K562 (cell line): ENCODE results near the gene COPS6. TPM values are rescaled to one million over a fixed set of nuclear protein-coding genes. Genes with fewer than 3 reads are reported as not detected.

Experiments
- HDAC2 ChIP-seq: fragments of 450-650 bp; IDR thresholded peaks from 2 replicates; pipeline ENCODE4 v1.6.1; 2016; ENCODE audit warnings: mild to moderate bottlenecking
- MEF2D ChIP-seq: conservative IDR thresholded peaks from 2 replicates; pipeline ENCODE4 v1.6.1; 2016; ENCODE audit warnings: low read depth, missing genetic modification characterization, missing compliant biosample characterization
- NFE2 ChIP-seq: IDR thresholded peaks from 2 replicates; pipeline ENCODE4 v1.6.1; 2014; ENCODE audit warnings: antibody characterized with exemption, low read depth
- NR2C2 ChIP-seq, 2 experiments: fragments of 200-800 bp in 1 of 2; sonication (Bioruptor generic) in 1 of 2; sonication (generic) in 1 of 2; formaldehyde crosslinking in 1 of 2; IDR thresholded peaks; 2 replicates each; pipeline versions ENCODE4 v1.6.1 to v1.8.0; 2016 to 2022; ENCODE audit warnings: mild to moderate bottlenecking in 1 of 2, missing compliant biosample characterization in 1 of 2, missing genetic modification characterization in 1 of 2, missing genetic modification reagents in 1 of 2
- POLR2B ChIP-seq: fragments of 450-650 bp; IDR thresholded peaks from 2 replicates; pipeline ENCODE4 v1.6.1; 2018; ENCODE audit warnings: low read depth; ENCODE audit not compliant: partially characterized antibody
- RBM25 ChIP-seq: fragments of 200-400 bp; formaldehyde crosslinking; IDR thresholded peaks from 2 replicates; pipeline ENCODE4 v1.6.1; 2018; ENCODE audit warnings: low read length, low read depth, moderate library complexity; ENCODE audit not compliant: severe bottlenecking
- SP2 ChIP-seq: IDR thresholded peaks from 2 replicates; pipeline ENCODE4 v1.6.1; 2011; ENCODE audit warnings: mild to moderate bottlenecking, low read depth, low read length, moderate library complexity; ENCODE audit not compliant: poor library complexity, severe bottlenecking; ENCODE audit errors: extremely low read depth
- ZNF584 ChIP-seq: fragments of 200-800 bp; sonication (Bioruptor generic); IDR thresholded peaks from 2 replicates; pipeline ENCODE4 v1.6.1; 2016; ENCODE audit warnings: low read depth, mild to moderate bottlenecking, missing genetic modification characterization, missing compliant biosample characterization
- ZNF668 ChIP-seq: fragments of 250-450 bp; sonication (Bioruptor Pico); IDR thresholded peaks from 2 replicates; pipeline ENCODE4 v1.8.0; 2022; ENCODE audit warnings: mild to moderate bottlenecking, inconsistent platforms
- ZNF707 ChIP-seq: fragments of 250-450 bp; sonication (Bioruptor Pico); conservative IDR thresholded peaks from 2 replicates; pipeline ENCODE4 v1.8.0; 2022; ENCODE audit warnings: inconsistent platforms, mild to moderate bottlenecking, moderate library complexity
- polyA plus RNA-seq, 8 experiments: library from polyadenylated mRNA; depleted of rRNA in 4 of 8; stranded (reverse) in 5 of 8; unstranded in 3 of 8; fragments of >200 nt; fragmentation: Nextera tagmentation in 2 of 8; fragmentation: Illumina TruSeq in 1 of 8; extraction: Ambion mirVana in 2 of 8; extraction: Trizol in 1 of 8; gene quantifications; 2 replicates each; pipeline versions ENCODE4 v1.2.1 to v1.2.3, GENCODE V29; 2011 to 2014; ENCODE audit warnings: inconsistent platforms in 1 of 8, missing spikeins in 1 of 8
- total RNA-seq, 7 experiments: library from RNA; depleted of rRNA in 6 of 7; stranded (reverse); fragments of >200 nt in 6 of 7; fragmentation: Illumina TruSeq in 2 of 7; extraction: Trizol in 2 of 7; gene quantifications; 2 replicates each; pipeline versions ENCODE4 v1.2.1 to v1.2.3, GENCODE V29; 2011 to 2021; ENCODE audit warnings: low replicate concordance in 1 of 7
- TF ChIP-seq, protein P1 (sequence below): fragments of 250-450 bp; sonication (Bioruptor Pico); IDR thresholded peaks from 2 replicates; pipeline ENCODE4 v1.5.0; 2021
- TF ChIP-seq, protein P2 (sequence below): fragments of 450-650 bp; IDR thresholded peaks from 2 replicates; pipeline ENCODE4 v1.6.1; 2017; ENCODE audit warnings: antibody characterized with exemption, mild to moderate bottlenecking
- TF ChIP-seq, protein P3 (sequence below): fragments of 450-650 bp; formaldehyde crosslinking; IDR thresholded peaks from 2 replicates; pipeline ENCODE4 v1.4.0; 2022; ENCODE audit warnings: missing genetic modification characterization
- TF ChIP-seq, protein P4 (sequence below): fragments of 450-650 bp; conservative IDR thresholded peaks from 2 replicates; pipeline ENCODE4 v1.6.1; 2016; ENCODE audit warnings: missing genetic modification characterization, low read depth, mild to moderate bottlenecking, missing compliant biosample characterization, moderate library complexity
- TF ChIP-seq, protein P5 (sequence below), 2 experiments: fragments of 450-650 bp; IDR thresholded peaks; 2 replicates each; pipeline ENCODE4 v1.6.1; 2016

The COPS6 gene
- total and polyA plus RNA-seq, 9 of the 15 experiments (the other 6 are each of a cell fraction or from before 2014, with no cell fraction given): 63.0 to 331 (median 168) TPM

DNA sequence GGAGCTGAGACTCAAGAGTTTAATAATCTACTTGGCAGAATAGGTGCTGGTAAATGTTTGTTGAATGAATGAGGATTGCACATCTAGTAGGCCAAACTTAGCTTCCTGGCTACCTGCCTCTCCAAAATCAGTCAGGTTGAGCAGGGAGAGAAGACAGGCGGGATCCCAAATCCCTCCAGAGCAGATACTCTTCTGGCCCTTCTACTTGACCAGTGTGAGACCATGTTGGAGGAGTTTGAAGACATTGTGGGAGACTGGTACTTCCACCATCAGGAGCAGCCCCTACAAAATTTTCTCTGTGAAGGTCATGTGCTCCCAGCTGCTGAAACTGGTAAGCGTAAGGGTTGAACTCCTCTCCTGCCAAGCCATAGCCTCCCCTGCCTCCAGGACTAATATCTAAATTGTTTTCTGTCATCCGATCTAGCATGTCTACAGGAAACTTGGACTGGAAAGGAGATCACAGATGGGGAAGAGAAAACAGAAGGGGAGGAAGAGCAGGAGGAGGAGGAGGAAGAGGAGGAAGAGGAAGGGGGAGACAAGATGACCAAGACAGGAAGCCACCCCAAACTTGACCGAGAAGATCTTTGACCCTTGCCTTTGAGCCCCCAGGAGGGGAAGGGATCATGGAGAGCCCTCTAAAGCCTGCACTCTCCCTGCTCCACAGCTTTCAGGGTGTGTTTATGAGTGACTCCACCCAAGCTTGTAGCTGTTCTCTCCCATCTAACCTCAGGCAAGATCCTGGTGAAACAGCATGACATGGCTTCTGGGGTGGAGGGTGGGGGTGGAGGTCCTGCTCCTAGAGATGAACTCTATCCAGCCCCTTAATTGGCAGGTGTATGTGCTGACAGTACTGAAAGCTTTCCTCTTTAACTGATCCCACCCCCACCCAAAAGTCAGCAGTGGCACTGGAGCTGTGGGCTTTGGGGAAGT, 35.8 kb downstream of the COPS6 start (continued):
- TF ChIP-seq SP2 (no peak), ZNF707 (CRISPR knock-in tag) (no peak), NR2C2 (CRISPR knock-in tag; IDR thresholded peaks at IDR 0.05) (no peak), NR2C2 (tag; IDR thresholded peaks at IDR 0.05) (no peak), NFE2 (peak; percentile 55), RBM25 (no peak), ZNF584 (0 out of 2 replicates have a peak, but pooled peaks have one; percentile 22), HDAC2 (peak; percentile 17; the same call in 1 of the 2 replicates), MEF2D (no peak), POLR2B (peak; percentile 27), ZNF668 (CRISPR knock-in tag) (0 out of 2 replicates have a peak, but pooled peaks have one; percentile 54)
- TF ChIP-seq, protein P1, sequence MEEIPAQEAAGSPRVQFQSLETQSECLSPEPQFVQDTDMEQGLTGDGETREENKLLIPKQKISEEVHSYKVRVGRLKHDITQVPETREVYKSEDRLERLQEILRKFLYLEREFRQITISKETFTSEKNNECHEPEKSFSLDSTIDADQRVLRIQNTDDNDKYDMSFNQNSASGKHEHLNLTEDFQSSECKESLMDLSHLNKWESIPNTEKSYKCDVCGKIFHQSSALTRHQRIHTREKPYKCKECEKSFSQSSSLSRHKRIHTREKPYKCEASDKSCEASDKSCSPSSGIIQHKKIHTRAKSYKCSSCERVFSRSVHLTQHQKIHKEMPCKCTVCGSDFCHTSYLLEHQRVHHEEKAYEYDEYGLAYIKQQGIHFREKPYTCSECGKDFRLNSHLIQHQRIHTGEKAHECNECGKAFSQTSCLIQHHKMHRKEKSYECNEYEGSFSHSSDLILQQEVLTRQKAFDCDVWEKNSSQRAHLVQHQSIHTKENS (CRISPR knock-in tag): no peak
- TF ChIP-seq, protein P2, sequence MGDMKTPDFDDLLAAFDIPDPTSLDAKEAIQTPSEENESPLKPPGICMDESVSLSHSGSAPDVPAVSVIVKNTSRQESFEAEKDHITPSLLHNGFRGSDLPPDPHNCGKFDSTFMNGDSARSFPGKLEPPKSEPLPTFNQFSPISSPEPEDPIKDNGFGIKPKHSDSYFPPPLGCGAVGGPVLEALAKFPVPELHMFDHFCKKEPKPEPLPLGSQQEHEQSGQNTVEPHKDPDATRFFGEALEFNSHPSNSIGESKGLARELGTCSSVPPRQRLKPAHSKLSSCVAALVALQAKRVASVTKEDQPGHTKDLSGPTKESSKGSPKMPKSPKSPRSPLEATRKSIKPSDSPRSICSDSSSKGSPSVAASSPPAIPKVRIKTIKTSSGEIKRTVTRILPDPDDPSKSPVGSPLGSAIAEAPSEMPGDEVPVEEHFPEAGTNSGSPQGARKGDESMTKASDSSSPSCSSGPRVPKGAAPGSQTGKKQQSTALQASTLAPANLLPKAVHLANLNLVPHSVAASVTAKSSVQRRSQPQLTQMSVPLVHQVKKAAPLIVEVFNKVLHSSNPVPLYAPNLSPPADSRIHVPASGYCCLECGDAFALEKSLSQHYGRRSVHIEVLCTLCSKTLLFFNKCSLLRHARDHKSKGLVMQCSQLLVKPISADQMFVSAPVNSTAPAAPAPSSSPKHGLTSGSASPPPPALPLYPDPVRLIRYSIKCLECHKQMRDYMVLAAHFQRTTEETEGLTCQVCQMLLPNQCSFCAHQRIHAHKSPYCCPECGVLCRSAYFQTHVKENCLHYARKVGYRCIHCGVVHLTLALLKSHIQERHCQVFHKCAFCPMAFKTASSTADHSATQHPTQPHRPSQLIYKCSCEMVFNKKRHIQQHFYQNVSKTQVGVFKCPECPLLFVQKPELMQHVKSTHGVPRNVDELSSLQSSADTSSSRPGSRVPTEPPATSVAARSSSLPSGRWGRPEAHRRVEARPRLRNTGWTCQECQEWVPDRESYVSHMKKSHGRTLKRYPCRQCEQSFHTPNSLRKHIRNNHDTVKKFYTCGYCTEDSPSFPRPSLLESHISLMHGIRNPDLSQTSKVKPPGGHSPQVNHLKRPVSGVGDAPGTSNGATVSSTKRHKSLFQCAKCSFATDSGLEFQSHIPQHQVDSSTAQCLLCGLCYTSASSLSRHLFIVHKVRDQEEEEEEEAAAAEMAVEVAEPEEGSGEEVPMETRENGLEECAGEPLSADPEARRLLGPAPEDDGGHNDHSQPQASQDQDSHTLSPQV: peak; percentile 86
- TF ChIP-seq, protein P3, sequence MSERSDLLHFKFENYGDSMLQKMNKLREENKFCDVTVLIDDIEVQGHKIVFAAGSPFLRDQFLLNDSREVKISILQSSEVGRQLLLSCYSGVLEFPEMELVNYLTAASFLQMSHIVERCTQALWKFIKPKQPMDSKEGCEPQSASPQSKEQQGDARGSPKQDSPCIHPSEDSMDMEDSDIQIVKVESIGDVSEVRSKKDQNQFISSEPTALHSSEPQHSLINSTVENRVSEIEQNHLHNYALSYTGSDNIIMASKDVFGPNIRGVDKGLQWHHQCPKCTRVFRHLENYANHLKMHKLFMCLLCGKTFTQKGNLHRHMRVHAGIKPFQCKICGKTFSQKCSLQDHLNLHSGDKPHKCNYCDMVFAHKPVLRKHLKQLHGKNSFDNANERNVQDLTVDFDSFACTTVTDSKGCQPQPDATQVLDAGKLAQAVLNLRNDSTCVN: no peak
- TF ChIP-seq, protein P4, sequence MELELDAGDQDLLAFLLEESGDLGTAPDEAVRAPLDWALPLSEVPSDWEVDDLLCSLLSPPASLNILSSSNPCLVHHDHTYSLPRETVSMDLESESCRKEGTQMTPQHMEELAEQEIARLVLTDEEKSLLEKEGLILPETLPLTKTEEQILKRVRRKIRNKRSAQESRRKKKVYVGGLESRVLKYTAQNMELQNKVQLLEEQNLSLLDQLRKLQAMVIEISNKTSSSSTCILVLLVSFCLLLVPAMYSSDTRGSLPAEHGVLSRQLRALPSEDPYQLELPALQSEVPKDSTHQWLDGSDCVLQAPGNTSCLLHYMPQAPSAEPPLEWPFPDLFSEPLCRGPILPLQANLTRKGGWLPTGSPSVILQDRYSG: peak; percentile 50
- TF ChIP-seq, protein P5, sequence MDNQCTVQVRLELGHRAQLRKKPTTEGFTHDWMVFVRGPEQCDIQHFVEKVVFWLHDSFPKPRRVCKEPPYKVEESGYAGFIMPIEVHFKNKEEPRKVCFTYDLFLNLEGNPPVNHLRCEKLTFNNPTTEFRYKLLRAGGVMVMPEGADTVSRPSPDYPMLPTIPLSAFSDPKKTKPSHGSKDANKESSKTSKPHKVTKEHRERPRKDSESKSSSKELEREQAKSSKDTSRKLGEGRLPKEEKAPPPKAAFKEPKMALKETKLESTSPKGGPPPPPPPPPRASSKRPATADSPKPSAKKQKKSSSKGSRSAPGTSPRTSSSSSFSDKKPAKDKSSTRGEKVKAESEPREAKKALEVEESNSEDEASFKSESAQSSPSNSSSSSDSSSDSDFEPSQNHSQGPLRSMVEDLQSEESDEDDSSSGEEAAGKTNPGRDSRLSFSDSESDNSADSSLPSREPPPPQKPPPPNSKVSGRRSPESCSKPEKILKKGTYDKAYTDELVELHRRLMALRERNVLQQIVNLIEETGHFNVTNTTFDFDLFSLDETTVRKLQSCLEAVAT (IDR thresholded peaks at IDR 0.05): peak; percentile 19 to 38; a peak in 1 of 4 replicates
